H9 (cell line): ENCODE results near the gene RBM3. TPM values are rescaled to one million over a fixed set of nuclear protein-coding genes. Genes with fewer than 3 reads are reported as not detected.

ENCODE experiments used
- DNase-seq: peaks from one replicate; pipeline ENCODE4 v3.0.0-alpha.2; 2017
- H2AFZ ChIP-seq: one replicate; pipeline ENCODE4 v1.6.1; 2013; ENCODE audit warnings: mild to moderate bottlenecking, low read length, control low read depth, moderate library complexity
- H2AK5ac ChIP-seq: 2 replicates; pipeline ENCODE4 v1.6.1; 2013; ENCODE audit warnings: low read length, control low read depth, mixed read lengths; ENCODE audit not compliant: insufficient read length
- H2BK120ac ChIP-seq: one replicate; pipeline ENCODE4 v1.6.1; 2013; ENCODE audit warnings: low read depth, mild to moderate bottlenecking, low read length, control low read depth, inconsistent platforms; ENCODE audit not compliant: poor library complexity, severe bottlenecking
- H2BK12ac ChIP-seq: 2 replicates; pipeline ENCODE4 v1.6.1; 2013; ENCODE audit warnings: low read length, control low read depth, mixed read lengths, low read depth; ENCODE audit not compliant: insufficient read length
- H2BK15ac ChIP-seq: 2 replicates; pipeline ENCODE4 v1.6.1; 2013; ENCODE audit warnings: low read depth, low read length, control low read depth
- H2BK20ac ChIP-seq: one replicate; pipeline ENCODE4 v1.6.1; 2013; ENCODE audit warnings: low read depth, mild to moderate bottlenecking, low read length, control low read depth, inconsistent platforms; ENCODE audit not compliant: poor library complexity, severe bottlenecking
- H2BK5ac ChIP-seq: 2 replicates; pipeline ENCODE4 v1.6.1; 2013; ENCODE audit warnings: low read length, control low read depth, mixed read lengths; ENCODE audit not compliant: insufficient read length
- H3K14ac ChIP-seq: 2 replicates; pipeline ENCODE4 v1.6.1; 2013; ENCODE audit warnings: low read length, control low read depth; ENCODE audit not compliant: insufficient read depth
- H3K18ac ChIP-seq: 2 replicates; pipeline ENCODE4 v1.6.1; 2013; ENCODE audit warnings: low read depth, mild to moderate bottlenecking, mixed read lengths, low read length, control low read depth; ENCODE audit not compliant: insufficient read length
- H3K23ac ChIP-seq: 2 replicates; pipeline ENCODE4 v1.6.1; 2013; ENCODE audit warnings: low read length, control low read depth, mixed read lengths, low read depth; ENCODE audit not compliant: insufficient read length
- H3K23me2 ChIP-seq: 2 replicates; pipeline ENCODE4 v1.6.1; 2013; ENCODE audit warnings: low read depth, mild to moderate bottlenecking, mixed read lengths, low read length, control low read depth; ENCODE audit not compliant: insufficient read length, poor library complexity, severe bottlenecking
- H3K27ac ChIP-seq: 2 replicates; pipeline ENCODE4 v1.5.1; 2013; ENCODE audit warnings: low read length, control low read depth, mixed read lengths, low read depth; ENCODE audit not compliant: insufficient read length
- H3K27me3 ChIP-seq: 2 replicates; pipeline ENCODE4 v1.6.1; 2013; ENCODE audit warnings: low read length, control low read depth, inconsistent platforms; ENCODE audit not compliant: insufficient read depth
- H3K4ac ChIP-seq: 2 replicates; pipeline ENCODE4 v1.6.1; 2013; ENCODE audit warnings: low read depth, mild to moderate bottlenecking, control low read depth, inconsistent platforms, low read length, moderate library complexity
- H3K4me1 ChIP-seq: 2 replicates; pipeline ENCODE4 v1.6.1; 2013; ENCODE audit warnings: low read length, control low read depth, inconsistent platforms; ENCODE audit not compliant: insufficient read depth
- H3K4me2 ChIP-seq: 2 replicates; pipeline ENCODE4 v1.6.1; 2013; ENCODE audit warnings: low read length, control low read depth, mixed read lengths; ENCODE audit not compliant: insufficient read length, insufficient read depth
- H3K56ac ChIP-seq: 2 replicates; pipeline ENCODE4 v1.6.1; 2013; ENCODE audit warnings: low read depth, mild to moderate bottlenecking, mixed read lengths, low read length, control low read depth; ENCODE audit not compliant: insufficient read length
- H3K79me1 ChIP-seq: 2 replicates; pipeline ENCODE4 v1.6.1; 2013; ENCODE audit warnings: low read depth, mild to moderate bottlenecking, moderate library complexity, low read length, control low read depth, inconsistent platforms; ENCODE audit not compliant: insufficient read depth, poor library complexity, severe bottlenecking
- H3K79me2 ChIP-seq: 2 replicates; pipeline ENCODE4 v1.6.1; 2013; ENCODE audit warnings: low read length, control low read depth, inconsistent platforms; ENCODE audit not compliant: insufficient read depth
- H3K9ac ChIP-seq: 2 replicates; pipeline ENCODE4 v1.6.1; 2013; ENCODE audit warnings: low read length, control low read depth, mixed read lengths; ENCODE audit not compliant: insufficient read length; ENCODE audit errors: extremely low read depth
- H3K9me3 ChIP-seq: one replicate; pipeline ENCODE4 v1.6.1; 2013; ENCODE audit warnings: low read depth, low read length, inconsistent platforms; ENCODE audit not compliant: control insufficient read depth
- H3T11ph ChIP-seq: one replicate; pipeline ENCODE4 v1.6.1; 2013; ENCODE audit warnings: mild to moderate bottlenecking, low read length, control low read depth, inconsistent platforms
- H4K20me1 ChIP-seq: one replicate; pipeline ENCODE4 v1.6.1; 2013; ENCODE audit not compliant: control insufficient read depth, insufficient read length, insufficient read depth
- H4K5ac ChIP-seq: 2 replicates; pipeline ENCODE4 v1.6.1; 2013; ENCODE audit warnings: low read depth, mild to moderate bottlenecking, mixed read lengths, low read length, control low read depth; ENCODE audit not compliant: insufficient read length
- H4K8ac ChIP-seq: replicated peaks from 2 replicates; pipeline ENCODE4 v1.6.1; 2013; ENCODE audit warnings: low read length, control low read depth, mixed read lengths, low read depth; ENCODE audit not compliant: insufficient read length
- H4K91ac ChIP-seq: 2 replicates; pipeline ENCODE4 v1.6.1; 2013; ENCODE audit warnings: low read depth, mild to moderate bottlenecking, moderate library complexity, mixed read lengths, low read length, control low read depth; ENCODE audit not compliant: insufficient read length
- H3K27ac Mint-ChIP-seq, 3 experiments: 2 replicates in 2 of 3; 3 replicates in 1 of 3; pipeline ENCODE4 v1.8.0; 2020 to 2021; ENCODE audit warnings: mixed read lengths in 3 of 3, mild to moderate bottlenecking in 1 of 3, moderate library complexity in 1 of 3
- H3K27me3 Mint-ChIP-seq: 2 replicates; pipeline ENCODE4 v1.8.0; 2021; ENCODE audit warnings: low read depth, mild to moderate bottlenecking, moderate library complexity, mixed read lengths
- H3K36me3 Mint-ChIP-seq, 3 experiments: 2 replicates in 2 of 3; 3 replicates in 1 of 3; pipeline ENCODE4 v1.8.0; 2020 to 2021; ENCODE audit warnings: low read depth in 3 of 3, mixed read lengths in 3 of 3; ENCODE audit not compliant: insufficient read depth in 1 of 3
- H3K4me1 Mint-ChIP-seq, 2 experiments: 2 replicates each; pipeline ENCODE4 v1.8.0; 2020; ENCODE audit warnings: mixed read lengths in 2 of 2
- H3K4me3 Mint-ChIP-seq, 2 experiments: 2 replicates in 1 of 2; 3 replicates in 1 of 2; pipeline ENCODE4 v1.8.0; 2020 to 2021; ENCODE audit warnings: mild to moderate bottlenecking in 2 of 2, mixed read lengths in 2 of 2, moderate library complexity in 1 of 2
- H3K9me3 Mint-ChIP-seq, 2 experiments: 2 replicates in 1 of 2; 3 replicates in 1 of 2; pipeline ENCODE4 v1.8.0; 2020; ENCODE audit warnings: mild to moderate bottlenecking in 2 of 2, mixed read lengths in 2 of 2, moderate library complexity in 1 of 2
- CTCF ChIP-seq: fragments of 200-600 bp; sonication (generic); conservative IDR thresholded peaks from 3 replicates; pipeline ENCODE4 v1.8.0; 2021; ENCODE audit warnings: antibody characterized with exemption, mild to moderate bottlenecking
- WGBS: extraction: QIAGEN DNeasy Blood & Tissue Kit; methylation state at CpG from one replicate; pipeline ENCODE4 v1.1.7; 2013; ENCODE audit warnings: missing lambda C conversion rate, low lambda C conversion rate, mixed read lengths; ENCODE audit not compliant: insufficient read length; ENCODE audit errors: extremely low coverage; 5-methylcytosine and 5-hydroxymethylcytosine counted together
- total RNA-seq: library from RNA; stranded (reverse); gene quantifications from 2 replicates; pipeline ENCODE4 v1.2.1, GENCODE V29; 2021

Gene RBM3
- total RNA-seq, 1 experiment from 2014 or later = 264 TPM

GRCh38 chrX:48539345-48540027, 34.8 kb upstream of the RBM3 start, which contains the start of gene TBC1D25:
Gene TBC1D25, plus strand, starts transcription at chrX:48539714. Its CDS starts 84 bp downstream, at chrX:48539798.
- Histone ChIP-seq H3K27me3 (no peaks in the 10 kb centered on the region), H3T11ph (no peak within 1 kb of the TSS), H3K18ac (peak within 1 kb of the TSS; percentile 26), H3K23me2 (no peaks in the 10 kb centered on the region), H2AFZ (no peak within 1 kb of the TSS), H3K56ac (no peak within 1 kb of the TSS), H4K91ac (no peak within 1 kb of the TSS), H4K8ac (no peak within 1 kb of the TSS), H4K5ac (no peak within 1 kb of the TSS), H2BK12ac (no peak within 1 kb of the TSS), H3K9ac (no peak within 1 kb of the TSS), H3K9me3 (peaks cover 16% of the 10 kb centered on the region), H2BK5ac (no peak within 1 kb of the TSS), H3K4ac (no peak within 1 kb of the TSS), H3K4me2 (peak within 1 kb of the TSS; percentile 63), H2BK120ac (no peak within 1 kb of the TSS), H3K79me1 (no peaks in the 10 kb centered on the region), H3K79me2 (no peaks in the 10 kb centered on the region), H2BK20ac (no peak within 1 kb of the TSS), H3K14ac (no peak within 1 kb of the TSS; the same call in 1 of the 2 replicates), H3K27ac (no peak within 1 kb of the TSS), H3K23ac (no peak within 1 kb of the TSS), H4K20me1 (no peaks in the 10 kb centered on the region), H3K4me1 (no peaks in the 10 kb centered on the region), H2AK5ac (no peak within 1 kb of the TSS), H2BK15ac (no peak within 1 kb of the TSS)
- peaks cover 5 to 6% of the 10 kb centered on the region in 2 experiments for H3K4me1 Mint-ChIP-seq
- DNase-seq = peak; percentile 97
- peak within 1 kb of the TSS; percentile 87 to 91 for H3K4me3 Mint-ChIP-seq
- peak within 1 kb of the TSS; percentile 92 to 98 (median 94); a peak in 5 of 7 replicates for H3K27ac Mint-ChIP-seq
- H3K27me3 Mint-ChIP-seq = no peaks in the 10 kb centered on the region
- peaks cover 4 to 33% (median 7%) of the 10 kb centered on the region in 3 experiments for H3K36me3 Mint-ChIP-seq
- no CpG with 5 or more reads among the region's 59 CpGs for WGBS
- H3K9me3 Mint-ChIP-seq = peaks cover 60 to 79% of the 10 kb centered on the region in 2 experiments
- TF ChIP-seq CTCF = peak; percentile 51
